GM20431 (cell line): Measurements from ENCODE around the gene PAK6.

Experiments used
- in situ Hi-C: fragments of 300-500 bp; cut with MseI, MboI; formaldehyde crosslinking; loops from one replicate; pipeline ENCODE4 v1.15.0; 2020; ENCODE audit warnings: low sequenced_read_pairs; ENCODE audit not compliant: unreplicated experiment

Gene PAK6

DNA sequence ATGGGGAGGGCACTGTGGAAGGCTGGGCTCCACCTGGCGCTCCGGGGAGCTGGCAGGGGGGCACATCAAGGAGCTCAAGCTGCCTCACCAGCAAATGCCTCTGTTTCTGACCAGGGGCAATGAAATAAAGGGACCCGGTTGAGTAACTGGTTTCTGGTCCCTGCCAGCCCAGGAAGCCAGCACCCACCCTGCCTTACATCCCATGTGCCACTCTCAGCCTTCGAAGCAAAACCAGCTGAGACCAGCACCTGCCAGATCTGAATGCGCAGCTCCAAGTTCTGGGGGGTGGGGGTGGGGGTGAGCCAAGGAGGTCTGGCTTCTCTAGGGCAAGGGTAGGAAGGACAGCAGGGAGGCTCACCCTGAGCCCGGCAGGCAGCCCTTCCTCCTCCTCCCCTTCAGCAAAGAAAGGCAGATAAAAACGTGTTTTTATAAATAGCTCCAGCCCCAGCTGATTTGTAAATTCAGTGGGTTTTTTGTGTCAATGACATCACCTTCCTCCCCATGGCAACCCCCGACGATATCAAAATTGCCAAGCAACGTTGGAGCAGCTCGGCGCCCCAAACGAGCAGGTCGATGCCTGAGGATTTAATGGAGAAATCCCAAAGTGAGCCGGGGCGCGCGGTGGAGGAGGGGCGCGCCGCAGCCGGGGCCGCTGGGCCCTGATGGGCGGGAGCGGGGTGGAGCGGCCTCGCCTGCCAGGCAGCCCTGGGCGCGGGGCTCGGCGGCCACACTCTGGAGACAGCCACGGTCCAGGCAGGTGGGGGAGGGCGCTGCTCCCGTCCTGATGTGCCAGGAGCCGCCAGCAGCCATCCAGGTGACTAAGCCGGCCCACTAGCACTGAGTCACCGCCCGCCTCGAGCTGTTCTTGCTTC, at the start of gene PAK6:
Gene PAK6 (plus strand): TSS at position 532 of the 872 bp plus-strand sequence. CDS start 25,723 bp downstream, outside the sequence.
- in situ Hi-C loops, result no loop called here

DNA sequence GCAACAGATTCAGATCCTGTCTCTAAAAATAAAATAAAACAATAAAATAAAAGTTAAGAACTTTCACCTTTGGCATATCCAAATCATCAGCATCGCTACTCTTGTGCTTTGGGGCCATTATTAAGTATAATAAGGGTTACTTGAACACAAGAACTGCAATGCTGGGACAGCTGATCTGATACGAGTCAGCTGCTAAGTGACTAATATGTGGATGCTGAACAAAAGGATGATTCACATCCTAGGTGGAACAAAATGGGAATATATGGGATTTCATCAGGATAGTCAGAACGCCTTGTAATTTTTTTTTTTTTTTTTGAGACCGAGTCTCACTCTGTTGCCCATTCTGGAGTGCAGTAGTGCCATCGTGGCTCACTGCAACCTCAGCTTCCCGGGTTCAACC, 48.3 kb upstream of the PAK6 start:
- in situ Hi-C loops, result loop anchor here (25.0 kb wide), 1 partner anchor 153 kb away; the partner anchor contains the start of gene SRP14

DNA sequence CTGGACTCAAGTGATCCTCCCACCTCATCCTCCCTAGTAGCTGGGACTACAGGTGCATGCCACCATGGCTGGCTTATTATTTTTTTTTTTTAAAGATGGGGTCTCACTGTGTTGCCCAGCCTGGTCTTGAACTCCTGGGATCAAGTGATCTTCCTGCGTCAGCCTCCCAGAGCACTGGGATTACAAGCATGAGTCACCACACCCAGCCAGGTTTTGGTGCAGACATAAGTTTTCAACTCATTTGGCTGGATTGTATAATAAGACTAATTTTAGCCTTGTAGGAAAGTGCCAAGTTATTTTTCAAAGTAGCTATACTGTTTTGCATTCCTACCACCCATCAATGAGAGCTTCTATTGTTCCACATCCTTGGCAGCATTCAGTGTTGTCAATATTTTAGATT, 45.9 kb upstream of the PAK6 start:
- in situ Hi-C loops, result loop anchor here (25.0 kb wide), 1 partner anchor 156 kb away; the partner anchor contains the start of gene SRP14

GRCh38 chr15:40197434-40197833, 41.4 kb upstream of the PAK6 start:
- in situ Hi-C loops, result loop anchor here (25.0 kb wide), 1 partner anchor 160 kb away; the partner anchor contains the start of gene SRP14

GRCh38 chr15:40198355-40199085, 40.3 kb upstream of the PAK6 start:
- in situ Hi-C loops, result loop anchor here (25.0 kb wide), 1 partner anchor 161 kb away; the partner anchor contains the start of gene SRP14

- in situ Hi-C loops, result no loop called here
Measured at GRCh38 chr15:40204100-40204499, 34.8 kb upstream of the PAK6 start.

- in situ Hi-C loops, result no loop called here
Measured at GRCh38 chr15:40217166-40217824, 21.6 kb upstream of the PAK6 start.

- in situ Hi-C loops, result no loop called here
Measured at GRCh38 chr15:40219801-40220200, 19.1 kb upstream of the PAK6 start.

DNA sequence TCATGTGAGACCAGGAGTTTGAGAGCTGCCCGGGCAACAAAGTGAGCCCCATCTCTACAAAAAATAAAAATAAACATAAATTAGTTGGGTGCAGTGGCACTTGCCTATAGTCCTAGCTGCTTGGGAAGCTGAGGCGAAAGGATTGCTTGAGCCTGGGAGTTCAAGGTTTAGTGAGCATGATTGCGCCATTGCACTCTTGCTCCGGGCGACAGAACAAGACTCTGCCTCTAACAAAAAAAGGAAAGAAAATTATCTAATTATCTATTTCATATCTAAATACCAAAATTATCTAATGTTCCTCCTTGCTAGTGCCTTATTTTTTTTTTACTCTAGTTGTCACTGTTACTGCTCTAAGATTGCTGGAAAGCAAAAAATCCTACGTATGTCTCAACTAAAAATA, 16.7 kb upstream of the PAK6 start:
- in situ Hi-C loops, result no loop called here

GRCh38 chr15:40226736-40227135, 12.1 kb upstream of the PAK6 start:
- in situ Hi-C loops, result no loop called here

DNA sequence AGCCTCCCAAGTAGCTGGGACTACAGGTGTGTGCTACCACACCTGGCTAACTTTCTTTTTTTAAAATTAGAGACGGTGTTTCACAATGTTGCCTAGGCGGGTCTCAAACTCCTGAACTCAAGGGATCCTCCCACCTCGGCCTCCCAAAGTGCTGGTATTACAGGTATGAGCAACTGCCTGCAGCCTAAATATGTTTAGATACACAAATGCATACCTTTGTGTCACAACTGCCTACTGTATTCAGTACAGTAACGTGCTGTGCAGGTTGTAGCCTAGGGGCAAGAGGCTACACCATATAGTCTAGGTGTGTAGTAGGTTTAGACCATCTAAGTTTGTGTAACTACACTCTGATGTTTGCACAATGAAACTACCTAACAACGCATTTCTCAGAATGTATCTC, 9.5 kb upstream of the PAK6 start:
- in situ Hi-C loops, result no loop called here

- in situ Hi-C loops, result no loop called here
Measured at GRCh38 chr15:40229956-40230355, 8.9 kb upstream of the PAK6 start.

GRCh38 chr15:40232625-40233070, 6.2 kb upstream of the PAK6 start:
- in situ Hi-C loops, result no loop called here

- in situ Hi-C loops, result no loop called here
Measured at GRCh38 chr15:40233727-40234577, 4.9 kb upstream of the PAK6 start.

- in situ Hi-C loops, result no loop called here
Measured at GRCh38 chr15:40234783-40235182, 4.1 kb upstream of the PAK6 start.

GRCh38 chr15:40235201-40235885, 3.5 kb upstream of the PAK6 start:
- in situ Hi-C loops, result no loop called here

DNA sequence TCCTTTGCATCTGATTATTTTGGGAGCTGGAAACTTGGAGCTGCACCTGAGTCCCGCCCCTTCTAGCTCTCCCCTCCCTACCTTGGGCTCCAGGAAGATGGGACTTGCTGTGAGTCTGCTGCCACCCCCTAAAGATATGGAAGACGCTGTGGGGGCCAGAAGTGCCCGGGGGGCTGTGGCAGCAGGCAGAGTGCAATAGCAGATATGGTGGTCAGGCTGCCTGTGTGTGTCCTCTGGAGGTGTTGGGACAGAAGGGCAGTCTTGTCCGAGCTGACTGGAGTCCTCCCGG, 485 bp downstream of the PAK6 start:
- in situ Hi-C loops, result no loop called here

- in situ Hi-C loops, result no loop called here
Measured at GRCh38 chr15:40239693-40240618, 1.1 kb downstream of the PAK6 start.
